B cell (primary cell): ENCODE data around the gene KCNJ12.
"Not testable (repeated sequence)": the region's sequence is repeated elsewhere in the genome, so short reads cannot be mapped to it uniquely, and the experiment has no call there.

Source experiments
- EZH2 ChIP-seq: IDR thresholded peaks from 2 replicates; pipeline ENCODE4 v1.6.1; 2012; ENCODE audit warnings: borderline replicate concordance, low read depth, mild to moderate bottlenecking, moderate library complexity, low read length; ENCODE audit not compliant: insufficient read depth, poor library complexity, severe bottlenecking
- TF ChIP-seq, protein P1 (sequence below): fragments of 200-600 bp; IDR thresholded peaks from one replicate; pipeline ENCODE4 v1.8.0; 2022; ENCODE audit warnings: antibody characterized with exemption, mild to moderate bottlenecking

DNA sequence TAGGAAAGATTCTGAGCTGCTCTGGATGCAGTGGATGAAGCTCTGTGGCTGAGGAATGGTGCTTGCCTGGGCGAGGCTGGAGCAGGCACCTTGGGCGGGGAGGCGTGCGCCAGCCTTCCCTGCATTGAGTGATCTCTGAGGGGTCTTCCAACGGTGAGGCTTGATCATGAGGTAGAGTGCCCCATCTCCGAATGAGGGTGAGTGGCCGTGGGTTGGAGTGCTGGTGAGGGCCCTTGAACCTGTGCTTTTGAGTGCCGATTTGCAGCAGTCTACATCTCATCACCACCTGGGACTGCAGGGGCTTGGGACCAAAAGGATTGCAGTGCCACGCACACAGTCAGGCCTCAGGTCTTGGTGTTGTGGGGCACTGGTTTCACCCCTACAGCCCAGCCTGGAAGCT is 34.2 kb downstream of the KCNJ12 start:
- TF ChIP-seq, protein P1, sequence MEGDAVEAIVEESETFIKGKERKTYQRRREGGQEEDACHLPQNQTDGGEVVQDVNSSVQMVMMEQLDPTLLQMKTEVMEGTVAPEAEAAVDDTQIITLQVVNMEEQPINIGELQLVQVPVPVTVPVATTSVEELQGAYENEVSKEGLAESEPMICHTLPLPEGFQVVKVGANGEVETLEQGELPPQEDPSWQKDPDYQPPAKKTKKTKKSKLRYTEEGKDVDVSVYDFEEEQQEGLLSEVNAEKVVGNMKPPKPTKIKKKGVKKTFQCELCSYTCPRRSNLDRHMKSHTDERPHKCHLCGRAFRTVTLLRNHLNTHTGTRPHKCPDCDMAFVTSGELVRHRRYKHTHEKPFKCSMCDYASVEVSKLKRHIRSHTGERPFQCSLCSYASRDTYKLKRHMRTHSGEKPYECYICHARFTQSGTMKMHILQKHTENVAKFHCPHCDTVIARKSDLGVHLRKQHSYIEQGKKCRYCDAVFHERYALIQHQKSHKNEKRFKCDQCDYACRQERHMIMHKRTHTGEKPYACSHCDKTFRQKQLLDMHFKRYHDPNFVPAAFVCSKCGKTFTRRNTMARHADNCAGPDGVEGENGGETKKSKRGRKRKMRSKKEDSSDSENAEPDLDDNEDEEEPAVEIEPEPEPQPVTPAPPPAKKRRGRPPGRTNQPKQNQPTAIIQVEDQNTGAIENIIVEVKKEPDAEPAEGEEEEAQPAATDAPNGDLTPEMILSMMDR, result not testable (repeated sequence)
- not testable (repeated sequence) for TF ChIP-seq EZH2
